NCI-H146 treated with DMSO at 0.1 percent for 48 hours (cell line): Measurements from ENCODE around the gene CCDC82.

Source experiments
- DNase-seq: peaks from one replicate; lab custom pipeline; 2025; ENCODE audit not compliant: unreplicated experiment; lab: John Stamatoyannopoulos, UW

Gene CCDC82

GRCh38 chr11:96309016-96309642, 80.6 kb downstream of the CCDC82 start:
- no peak for DNase-seq

- no peak for DNase-seq
Observed at GRCh38 chr11:96307776-96308140, 82.0 kb downstream of the CCDC82 start.

GRCh38 chr11:96306933-96307775, 82.6 kb downstream of the CCDC82 start:
- DNase-seq, result no peak

- DNase-seq, result no peak
Observed at GRCh38 chr11:96306600-96306932, 83.1 kb downstream of the CCDC82 start.

- no peak for DNase-seq
Observed at GRCh38 chr11:96306071-96306470, 83.6 kb downstream of the CCDC82 start.

GRCh38 chr11:96303980-96304379, 85.7 kb downstream of the CCDC82 start:
- no peak for DNase-seq

- no peak for DNase-seq
Observed at GRCh38 chr11:96303064-96303463, 86.6 kb downstream of the CCDC82 start.
